Endodermal cell (in vitro differentiated cells): ENCODE data around the gene AP3S2. TPM values are rescaled to one million over a fixed set of nuclear protein-coding genes. Genes with fewer than 3 reads are reported as not detected.
"Not testable (repeated sequence)": the region's sequence is repeated elsewhere in the genome, so short reads cannot be mapped to it uniquely, and the experiment has no call there.

Source experiments
- DNase-seq: peaks from one replicate; pipeline ENCODE4 v3.0.0-alpha.2; 2017
- H3K27ac ChIP-seq: 2 replicates; pipeline ENCODE4 v1.5.1; 2013; ENCODE audit warnings: mild to moderate bottlenecking, low read depth, low read length, moderate library complexity
- H3K27me3 ChIP-seq: 2 replicates; pipeline ENCODE4 v1.6.1; 2013; ENCODE audit warnings: mild to moderate bottlenecking, low read length, moderate library complexity; ENCODE audit not compliant: insufficient read depth, control insufficient read depth, poor library complexity, severe bottlenecking
- H3K36me3 ChIP-seq: 2 replicates; pipeline ENCODE4 v1.7.0; 2013; ENCODE audit warnings: mild to moderate bottlenecking, low read length, moderate library complexity; ENCODE audit not compliant: control insufficient read depth, insufficient read depth
- H3K4me1 ChIP-seq: one replicate; pipeline ENCODE4 v1.7.0; 2013; ENCODE audit warnings: low read length; ENCODE audit not compliant: control insufficient read depth, insufficient read depth
- H3K4me3 ChIP-seq: 2 replicates; pipeline ENCODE4 v1.5.1; 2013; ENCODE audit warnings: mild to moderate bottlenecking, low read length, moderate library complexity
- H3K9ac ChIP-seq: 2 replicates; pipeline ENCODE4 v1.6.1; 2013; ENCODE audit warnings: mild to moderate bottlenecking, low read length, moderate library complexity; ENCODE audit not compliant: poor library complexity, severe bottlenecking; ENCODE audit errors: extremely low read depth
- H3K9me3 ChIP-seq: 2 replicates; pipeline ENCODE4 v1.6.1; 2013; ENCODE audit warnings: mild to moderate bottlenecking, low read length, moderate library complexity; ENCODE audit not compliant: control insufficient read depth
- H3K27ac Mint-ChIP-seq: 2 replicates; pipeline ENCODE4 v1.8.0; 2020; ENCODE audit warnings: mixed read lengths
- H3K27me3 Mint-ChIP-seq: 2 replicates; pipeline ENCODE4 v1.8.0; 2021; ENCODE audit warnings: mild to moderate bottlenecking, mixed read lengths; ENCODE audit not compliant: insufficient read depth
- H3K36me3 Mint-ChIP-seq: 2 replicates; pipeline ENCODE4 v1.8.0; 2020; ENCODE audit warnings: low read depth, mixed read lengths
- H3K4me1 Mint-ChIP-seq: 2 replicates; pipeline ENCODE4 v1.8.0; 2020; ENCODE audit warnings: mixed read lengths
- H3K4me3 Mint-ChIP-seq: 2 replicates; pipeline ENCODE4 v1.8.0; 2020; ENCODE audit warnings: mild to moderate bottlenecking, moderate library complexity, mixed read lengths
- H3K9me3 Mint-ChIP-seq: 2 replicates; pipeline ENCODE4 v1.8.0; 2020; ENCODE audit warnings: mild to moderate bottlenecking, mixed read lengths
- CTCF ChIP-seq: fragments of 200-600 bp; sonication (generic); conservative IDR thresholded peaks from 2 replicates; pipeline ENCODE4 v1.5.0; 2021; ENCODE audit warnings: antibody characterized with exemption, mild to moderate bottlenecking
- WGBS, 2 experiments: methylation state at CpG; one replicate each; pipeline versions ENCODE4 v1.1.5 to v1.1.7; 2013; ENCODE audit warnings: missing lambda C conversion rate in 2 of 2, mixed read lengths in 1 of 2; ENCODE audit not compliant: insufficient coverage in 1 of 2, insufficient read length in 1 of 2; 5-methylcytosine and 5-hydroxymethylcytosine counted together
- total RNA-seq, 2 donors: library from RNA; stranded (reverse); fragmentation: NEBNext Ultra II Directional in 1 of 2; extraction: Animal tissue kit (Norgen Biotek cat#: 25700) in 1 of 2; gene quantifications; 2 replicates in 1 of 2; 3 replicates in 1 of 2; pipeline ENCODE4 v1.2.1, GENCODE V29; 2021

Gene AP3S2
- total RNA-seq, 2 donors from 2014 or later: 39.5 to 54.4 TPM

GRCh38 chr15:89790661-89791060 is 103.1 kb downstream of the AP3S2 start:
- peaks cover 10% of the 10 kb centered on the region for H3K9me3 ChIP-seq
- Mint-ChIP-seq H3K4me1 (no peaks in the 10 kb centered on the region), H3K36me3 (peaks cover 4% of the 10 kb centered on the region), H3K9me3 (peaks cover 15% of the 10 kb centered on the region), H3K4me3 (no peak overlapping the region), H3K27ac (no peak overlapping the region), H3K27me3 (peaks cover 16% of the 10 kb centered on the region)
- H3K36me3 ChIP-seq: no peaks in the 10 kb centered on the region
- no peak overlapping the region for H3K4me3 ChIP-seq
- no peaks in the 10 kb centered on the region for H3K4me1 ChIP-seq
- no peaks in the 10 kb centered on the region for H3K27me3 ChIP-seq
- H3K9ac ChIP-seq: no peak overlapping the region
- no peak for TF ChIP-seq CTCF
- WGBS, 2 experiments: 92 to 95% methylated on average over 6 to 16 of the region's 16 CpGs
- H3K27ac ChIP-seq: no peak overlapping the region
- DNase-seq: no peak

GRCh38 chr15:89790206-89790605 is 103.6 kb downstream of the AP3S2 start:
- no peaks in the 10 kb centered on the region for H3K4me1 ChIP-seq
- Mint-ChIP-seq H3K4me1 (no peaks in the 10 kb centered on the region), H3K27me3 (peaks cover 16% of the 10 kb centered on the region), H3K36me3 (peaks cover 4% of the 10 kb centered on the region), H3K9me3 (peaks cover 15% of the 10 kb centered on the region), H3K4me3 (no peak overlapping the region), H3K27ac (no peak overlapping the region)
- 87 to 94% methylated on average over 6 to 10 of the region's 10 CpGs for WGBS, 2 experiments
- H3K9me3 ChIP-seq: peaks cover 10% of the 10 kb centered on the region
- no peak overlapping the region for H3K9ac ChIP-seq
- H3K4me3 ChIP-seq: no peak overlapping the region
- no peak overlapping the region for H3K27ac ChIP-seq
- no peak for TF ChIP-seq CTCF
- no peaks in the 10 kb centered on the region for H3K36me3 ChIP-seq
- no peak for DNase-seq
- no peaks in the 10 kb centered on the region for H3K27me3 ChIP-seq

GRCh38 chr15:89788585-89788984 is 105.2 kb downstream of the AP3S2 start:
- H3K9ac ChIP-seq, H3K4me1 ChIP-seq, H3K36me3 Mint-ChIP-seq, H3K27ac Mint-ChIP-seq, H3K27ac ChIP-seq, H3K36me3 ChIP-seq, DNase-seq, H3K4me1 Mint-ChIP-seq, H3K27me3 ChIP-seq, H3K4me3 ChIP-seq, H3K4me3 Mint-ChIP-seq: not testable (repeated sequence)
- peaks cover 15% of the 10 kb centered on the region for H3K9me3 Mint-ChIP-seq
- 98 to 100% methylated on average over 2 to 4 of the region's 4 CpGs for WGBS, 2 experiments
- H3K9me3 ChIP-seq: peaks cover 10% of the 10 kb centered on the region
- H3K27me3 Mint-ChIP-seq: peaks cover 16% of the 10 kb centered on the region

GRCh38 chr15:89787944-89788343 is 105.8 kb downstream of the AP3S2 start:
- Histone ChIP-seq H3K4me1 (no peaks in the 10 kb centered on the region), H3K27ac (no peak overlapping the region), H3K9me3 (peaks cover 10% of the 10 kb centered on the region), H3K4me3 (no peak overlapping the region), H3K9ac (no peak overlapping the region), H3K36me3 (no peaks in the 10 kb centered on the region), H3K27me3 (no peaks in the 10 kb centered on the region)
- DNase-seq: no peak
- Mint-ChIP-seq H3K9me3 (peaks cover 15% of the 10 kb centered on the region), H3K27me3 (peaks cover 15% of the 10 kb centered on the region), H3K4me1 (peaks cover 8% of the 10 kb centered on the region), H3K36me3 (peaks cover 4% of the 10 kb centered on the region), H3K27ac (no peak overlapping the region), H3K4me3 (no peak overlapping the region)
- 97 to 100% methylated on average over 2 to 3 of the region's 3 CpGs for WGBS, 2 experiments
- no peak for TF ChIP-seq CTCF
